ENCODE measurements around the gene GSTO1. TPM values are rescaled to one million over a fixed set of nuclear protein-coding genes. Genes with fewer than 3 reads are reported as not detected.
A peak's percentile ranks its signal among the peaks of the same experiment; 100 is the strongest.

The GSTO1 gene
- total RNA-seq, 3 donors from 2014 or later (not counting 1 experiment from before 2014, with no cell fraction given): 27.8 to 38.0 (median 31.5) TPM

GRCh38 chr10:104253606-104254410, 884 bp upstream of the GSTO1 start:
- ATAC-seq (no peak), DNase-seq (no peak)
- H3K9me3 ChIP-seq (ENCODE audit: control insufficient read depth, insufficient read depth, low read length): no peaks in the 10 kb centered on the region
- H3K27me3 ChIP-seq (ENCODE audit: control insufficient read depth, insufficient read depth, low read length): no peaks in the 10 kb centered on the region
- peaks cover 12% of the 10 kb centered on the region for H3K4me1 ChIP-seq (ENCODE audit: control insufficient read depth, insufficient read depth, low read length)
- H3K27ac Mint-ChIP-seq: peak overlapping the region; percentile 90 to 96
- no peak for TF ChIP-seq CTCF (IDR thresholded peaks at IDR 0.05)
- intact Hi-C loops (cut with micrococcal nuclease): no loop called here
- H3K4me1 Mint-ChIP-seq: peaks cover 44 to 45% of the 10 kb centered on the region in 2 donors
- H3K27ac ChIP-seq (ENCODE audit: low read length): peak overlapping the region; percentile 79
- peak overlapping the region; percentile 97 for H3K4me3 Mint-ChIP-seq
- 84% methylated on average over 10 of the region's 10 CpGs for WGBS (ENCODE audit: insufficient coverage)
- peak overlapping the region; percentile 77 for H3K4me3 ChIP-seq (ENCODE audit: low read length)
- no peaks in the 10 kb centered on the region for H3K36me3 Mint-ChIP-seq
- H3K36me3 ChIP-seq (ENCODE audit: control insufficient read depth, insufficient read depth, low read length): peaks cover 11% of the 10 kb centered on the region
- H3K9me3 Mint-ChIP-seq: no peaks in the 10 kb centered on the region
- peaks cover 15 to 20% of the 10 kb centered on the region in 2 donors for H3K27me3 Mint-ChIP-seq (ENCODE audit: low read depth in 2 of 2)

- H3K27ac Mint-ChIP-seq: peak overlapping the region; percentile 90 to 96
- WGBS (ENCODE audit: insufficient coverage): under 1% methylated on average over 11 of the region's 12 CpGs
- Histone ChIP-seq H3K4me3 (ENCODE audit: low read length) (peak overlapping the region; percentile 77), H3K9me3 (ENCODE audit: control insufficient read depth, insufficient read depth, low read length) (no peaks in the 10 kb centered on the region), H3K4me1 (ENCODE audit: control insufficient read depth, insufficient read depth, low read length) (peaks cover 12% of the 10 kb centered on the region), H3K27me3 (ENCODE audit: control insufficient read depth, insufficient read depth, low read length) (no peaks in the 10 kb centered on the region), H3K36me3 (ENCODE audit: control insufficient read depth, insufficient read depth, low read length) (peaks cover 27% of the 10 kb centered on the region), H3K27ac (ENCODE audit: low read length) (peak overlapping the region; percentile 79)
- no peak for TF ChIP-seq CTCF (IDR thresholded peaks at IDR 0.05)
- H3K4me1 Mint-ChIP-seq: peaks cover 60% of the 10 kb centered on the region in 2 donors
- intact Hi-C loops (cut with micrococcal nuclease): no loop called here
- H3K9me3 Mint-ChIP-seq: no peaks in the 10 kb centered on the region
- peak overlapping the region; percentile 97 for H3K4me3 Mint-ChIP-seq
- H3K27me3 Mint-ChIP-seq (ENCODE audit: low read depth in 2 of 2): peaks cover 4% of the 10 kb centered on the region in 2 donors
- DNase-seq (peak in 1 of 2 donors; percentile 50), ATAC-seq (peak; percentile 36 to 57 (median 48))
- H3K36me3 Mint-ChIP-seq: peaks cover 6% of the 10 kb centered on the region
These were observed 754 bp downstream of the GSTO1 start for GRCh38 chr10:104255311-104255981.

GRCh38 chr10:104256335-104256961, 1.8 kb downstream of the GSTO1 start:
- no peak for TF ChIP-seq CTCF (IDR thresholded peaks at IDR 0.05)

More at GRCh38 chr10:104256335-104256961, 1.8 kb downstream of the GSTO1 start:
- WGBS (ENCODE audit: insufficient coverage): no CpG with 5 or more reads among the region's 1 CpG
- peaks cover 70% of the 10 kb centered on the region in 2 donors for H3K4me1 Mint-ChIP-seq
- intact Hi-C loops (cut with micrococcal nuclease): loop anchor here (1.0 kb wide), 1 partner anchor 12 kb away; no protein-coding TSS in a partner anchor
- peak in 1 of 2 donors; percentile 67 for DNase-seq
- peaks cover 16% of the 10 kb centered on the region for H3K36me3 Mint-ChIP-seq
- no peaks in the 10 kb centered on the region for H3K9me3 Mint-ChIP-seq
- peak overlapping the region; percentile 97 for H3K4me3 Mint-ChIP-seq
- peaks cover 0 to 3% of the 10 kb centered on the region in 2 donors for H3K27me3 Mint-ChIP-seq (ENCODE audit: low read depth in 2 of 2)
- Histone ChIP-seq H3K36me3 (ENCODE audit: control insufficient read depth, insufficient read depth, low read length) (peaks cover 37% of the 10 kb centered on the region), H3K27me3 (ENCODE audit: control insufficient read depth, insufficient read depth, low read length) (no peaks in the 10 kb centered on the region), H3K27ac (ENCODE audit: low read length) (peak overlapping the region; percentile 60), H3K4me3 (ENCODE audit: low read length) (no peak overlapping the region), H3K9me3 (ENCODE audit: control insufficient read depth, insufficient read depth, low read length) (no peaks in the 10 kb centered on the region), H3K4me1 (ENCODE audit: control insufficient read depth, insufficient read depth, low read length) (peaks cover 12% of the 10 kb centered on the region)
- ATAC-seq: peak; percentile 55 to 82 (median 66)
- peak overlapping the region; percentile 90 to 96 for H3K27ac Mint-ChIP-seq

All from natural killer cell (primary cell).